Measurements from ENCODE around the gene HMCN2.

GRCh38 chr9:130351343-130351742, 85.8 kb downstream of the HMCN2 start:
- TF ChIP-seq CTCF (IDR thresholded peaks at IDR 0.05; ENCODE audit: low read depth, low read length, missing input control) (no peak), YY1 (IDR thresholded peaks at IDR 0.05) (no peak), FOXA1 (IDR thresholded peaks at IDR 0.05) (no peak), RAD21 (IDR thresholded peaks at IDR 0.05) (no peak), GABPA (IDR thresholded peaks at IDR 0.05 in 1 of 2, conservative IDR thresholded peaks at IDR 0.05 in 1 of 2) (no peak), ZBTB33 (IDR thresholded peaks at IDR 0.05) (no peak), TAF1 (conservative IDR thresholded peaks at IDR 0.05) (no peak), MAX (IDR thresholded peaks at IDR 0.05) (no peak), HNF4G (IDR thresholded peaks at IDR 0.05) (no peak), REST (IDR thresholded peaks at IDR 0.05) (no peak), JUND (IDR thresholded peaks at IDR 0.05) (no peak), SP1 (IDR thresholded peaks at IDR 0.05) (no peak), ATF3 (IDR thresholded peaks at IDR 0.05) (no peak), RXRA (IDR thresholded peaks at IDR 0.05) (no peak)

Data from liver (tissue), 3 donors.